GM12878 (cell line): ENCODE data around the gene FSTL4. TPM values are rescaled to one million over a fixed set of nuclear protein-coding genes. Genes with fewer than 3 reads are reported as not detected.

Experiments used
- BHLHE40 ChIP-seq, 2 experiments: fragments of 450-650 bp in 1 of 2; IDR thresholded peaks; 2 replicates each; pipeline ENCODE4 v1.6.1; 2011 to 2017; ENCODE audit warnings: low read depth in 2 of 2, borderline replicate concordance in 1 of 2, improper control_type of control experiment in 1 of 2, low read length in 1 of 2, mild to moderate bottlenecking in 1 of 2
- EED ChIP-seq: sonication (generic); IDR thresholded peaks from 2 replicates; pipeline ENCODE4 v1.6.1; 2016; ENCODE audit warnings: antibody characterized with exemption, low read depth
- GABPA ChIP-seq: IDR thresholded peaks from 2 replicates; pipeline ENCODE4 v1.6.1; 2014; ENCODE audit warnings: antibody characterized with exemption, low read depth, mild to moderate bottlenecking, inconsistent platforms
- IKZF1 ChIP-seq: fragments of 450-650 bp; conservative IDR thresholded peaks from 2 replicates; pipeline ENCODE4 v1.6.1; 2017; ENCODE audit warnings: antibody characterized with exemption, mild to moderate bottlenecking
- IRF4 ChIP-seq: IDR thresholded peaks from 2 replicates; pipeline ENCODE4 v1.6.1; 2011; ENCODE audit warnings: low read depth, low read length
- MTA3 ChIP-seq: IDR thresholded peaks from 2 replicates; pipeline ENCODE4 v1.6.1; 2012; ENCODE audit warnings: low read length, inconsistent platforms, borderline replicate concordance
- NFIC ChIP-seq: IDR thresholded peaks from 2 replicates; pipeline ENCODE4 v1.6.1; 2012; ENCODE audit warnings: low read depth, mild to moderate bottlenecking, inconsistent platforms, low read length, moderate library complexity
- NR2C1 ChIP-seq: fragments of 450-650 bp; IDR thresholded peaks from 2 replicates; pipeline ENCODE4 v1.6.1; 2017; ENCODE audit warnings: antibody characterized with exemption, mild to moderate bottlenecking, moderate library complexity
- POLR2A ChIP-seq: IDR thresholded peaks from 2 replicates; pipeline ENCODE4 v1.6.1; 2011; ENCODE audit warnings: low read depth, mild to moderate bottlenecking, low read length
- RELA ChIP-seq: fragments of 450-650 bp; IDR thresholded peaks from 2 replicates; pipeline ENCODE4 v1.8.0; 2014; ENCODE audit warnings: borderline replicate concordance; ENCODE audit not compliant: partially characterized antibody
- RUNX3 ChIP-seq: IDR thresholded peaks from 2 replicates; pipeline ENCODE4 v1.6.1; 2012; ENCODE audit warnings: low read length, inconsistent platforms
- SPI1 ChIP-seq: IDR thresholded peaks from 2 replicates; pipeline ENCODE4 v1.6.1; 2011; ENCODE audit warnings: low read depth, mild to moderate bottlenecking, low read length, moderate library complexity, borderline replicate concordance; ENCODE audit not compliant: insufficient read depth
- TCF12 ChIP-seq: IDR thresholded peaks from 2 replicates; pipeline ENCODE4 v1.6.1; 2011; ENCODE audit warnings: low read depth, mild to moderate bottlenecking, low read length
- TCF3 ChIP-seq: IDR thresholded peaks from 2 replicates; pipeline ENCODE4 v1.6.1; 2012; ENCODE audit warnings: low read depth, mild to moderate bottlenecking, low read length, borderline replicate concordance; ENCODE audit not compliant: insufficient read depth
- polyA plus RNA-seq, 11 experiments: library from polyadenylated mRNA; depleted of rRNA in 4 of 11; unstranded in 6 of 11; stranded (reverse) in 5 of 11; fragments of >200 nt; fragmentation: Nextera tagmentation in 4 of 11; fragmentation: Illumina TruSeq in 1 of 11; extraction: Ambion mirVana in 4 of 11; extraction: Trizol in 1 of 11; gene quantifications; 1 replicate in 1 of 11; 2 replicates in 10 of 11; pipeline versions ENCODE4 v1.2.1 to v1.2.3, GENCODE V29; 2011 to 2016; ENCODE audit warnings: inconsistent platforms in 2 of 11, missing spikeins in 2 of 11, low read depth in 1 of 11
- total RNA-seq, 4 experiments: library from RNA; depleted of rRNA in 3 of 4; stranded (reverse); fragments of >200 nt in 3 of 4; fragmentation: Illumina TruSeq in 1 of 4; extraction: Trizol in 1 of 4; gene quantifications; 2 replicates each; pipeline versions ENCODE4 v1.2.1 to v1.2.3, GENCODE V29; 2013 to 2021
- TF ChIP-seq, protein P1 (sequence below): IDR thresholded peaks from 2 replicates; pipeline ENCODE4 v1.6.1; 2012; ENCODE audit warnings: low read length, inconsistent platforms
- TF ChIP-seq, protein P2 (sequence below): fragments of 450-650 bp; IDR thresholded peaks from 2 replicates; pipeline ENCODE4 v1.6.1; 2016; ENCODE audit warnings: mild to moderate bottlenecking
- TF ChIP-seq, protein P3 (sequence below): fragments of 450-650 bp; IDR thresholded peaks from 2 replicates; pipeline ENCODE4 v1.6.1; 2017; ENCODE audit warnings: antibody characterized with exemption, mild to moderate bottlenecking, moderate library complexity
- TF ChIP-seq, protein P4 (sequence below): IDR thresholded peaks from 2 replicates; pipeline ENCODE4 v1.6.1; 2011; ENCODE audit warnings: borderline replicate concordance, low read depth, mild to moderate bottlenecking, moderate library complexity, mixed read lengths, low read length; ENCODE audit not compliant: insufficient read depth; ENCODE audit errors: extremely low read length
- TF ChIP-seq, protein P5 (sequence below): IDR thresholded peaks from 2 replicates; pipeline ENCODE4 v1.6.1; 2011; ENCODE audit warnings: low read depth, low read length, improper control_type of control experiment, borderline replicate concordance
- TF ChIP-seq, protein P6 (sequence below): fragments of 150-350 bp; IDR thresholded peaks from 2 replicates; pipeline ENCODE4 v1.6.1; 2016; ENCODE audit warnings: low read depth, low read length

FSTL4 gene
- total and polyA plus RNA-seq, 10 of the 15 experiments (the other 5 are each of a cell fraction or from before 2014, with no cell fraction given) = 0.01 to 0.79 (median 0.21) TPM; not detected in 6

DNA sequence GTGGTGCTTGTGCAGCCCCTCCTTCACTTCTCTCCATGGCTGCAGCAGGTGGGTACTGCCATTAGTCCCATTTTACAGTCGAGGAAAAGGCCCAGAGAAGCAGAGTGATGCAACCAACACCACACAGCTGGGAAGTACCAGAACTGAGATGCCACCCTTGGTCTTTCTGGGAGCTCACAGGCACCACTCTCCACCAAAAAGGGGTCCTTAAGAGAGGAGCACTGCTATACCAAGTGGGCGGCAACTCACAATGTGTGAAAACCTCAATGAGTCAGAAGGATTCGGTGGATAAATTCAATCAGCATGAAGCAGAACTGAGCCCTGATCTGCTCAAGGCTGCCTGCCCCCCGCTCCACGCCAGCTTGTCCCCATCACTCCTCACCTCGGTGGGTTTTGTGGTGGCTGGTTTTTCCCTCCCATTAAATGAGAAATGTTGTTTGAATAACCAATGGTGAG, 213.7 kb downstream of the FSTL4 start (continued):
- TF ChIP-seq, protein P1, sequence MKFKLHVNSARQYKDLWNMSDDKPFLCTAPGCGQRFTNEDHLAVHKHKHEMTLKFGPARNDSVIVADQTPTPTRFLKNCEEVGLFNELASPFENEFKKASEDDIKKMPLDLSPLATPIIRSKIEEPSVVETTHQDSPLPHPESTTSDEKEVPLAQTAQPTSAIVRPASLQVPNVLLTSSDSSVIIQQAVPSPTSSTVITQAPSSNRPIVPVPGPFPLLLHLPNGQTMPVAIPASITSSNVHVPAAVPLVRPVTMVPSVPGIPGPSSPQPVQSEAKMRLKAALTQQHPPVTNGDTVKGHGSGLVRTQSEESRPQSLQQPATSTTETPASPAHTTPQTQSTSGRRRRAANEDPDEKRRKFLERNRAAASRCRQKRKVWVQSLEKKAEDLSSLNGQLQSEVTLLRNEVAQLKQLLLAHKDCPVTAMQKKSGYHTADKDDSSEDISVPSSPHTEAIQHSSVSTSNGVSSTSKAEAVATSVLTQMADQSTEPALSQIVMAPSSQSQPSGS = 0 out of 2 replicates have a peak, but pooled peaks have one; percentile 27
- peak; percentile 71 for TF ChIP-seq EED
- peak; percentile 73 for TF ChIP-seq SPI1
- TF ChIP-seq RUNX3 = peak; percentile 94
- peak in 1 of 2 experiments; percentile 43; a peak in 1 of 4 replicates for TF ChIP-seq BHLHE40 (IDR thresholded peaks at IDR 0.05; ENCODE audit: borderline replicate concordance in 1 of 2, low read depth in 2 of 2, low read length in 1 of 2)
- TF ChIP-seq, protein P2, sequence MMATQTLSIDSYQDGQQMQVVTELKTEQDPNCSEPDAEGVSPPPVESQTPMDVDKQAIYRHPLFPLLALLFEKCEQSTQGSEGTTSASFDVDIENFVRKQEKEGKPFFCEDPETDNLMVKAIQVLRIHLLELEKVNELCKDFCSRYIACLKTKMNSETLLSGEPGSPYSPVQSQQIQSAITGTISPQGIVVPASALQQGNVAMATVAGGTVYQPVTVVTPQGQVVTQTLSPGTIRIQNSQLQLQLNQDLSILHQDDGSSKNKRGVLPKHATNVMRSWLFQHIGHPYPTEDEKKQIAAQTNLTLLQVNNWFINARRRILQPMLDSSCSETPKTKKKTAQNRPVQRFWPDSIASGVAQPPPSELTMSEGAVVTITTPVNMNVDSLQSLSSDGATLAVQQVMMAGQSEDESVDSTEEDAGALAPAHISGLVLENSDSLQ = peak; percentile 35; the same call in 1 of the 2 replicates
- TF ChIP-seq TCF12 = peak; percentile 96
- TF ChIP-seq IKZF1 = peak; percentile 71
- TF ChIP-seq IRF4 = 0 out of 2 replicates have a peak, but pooled peaks have one; percentile 16
- TF ChIP-seq, protein P3, sequence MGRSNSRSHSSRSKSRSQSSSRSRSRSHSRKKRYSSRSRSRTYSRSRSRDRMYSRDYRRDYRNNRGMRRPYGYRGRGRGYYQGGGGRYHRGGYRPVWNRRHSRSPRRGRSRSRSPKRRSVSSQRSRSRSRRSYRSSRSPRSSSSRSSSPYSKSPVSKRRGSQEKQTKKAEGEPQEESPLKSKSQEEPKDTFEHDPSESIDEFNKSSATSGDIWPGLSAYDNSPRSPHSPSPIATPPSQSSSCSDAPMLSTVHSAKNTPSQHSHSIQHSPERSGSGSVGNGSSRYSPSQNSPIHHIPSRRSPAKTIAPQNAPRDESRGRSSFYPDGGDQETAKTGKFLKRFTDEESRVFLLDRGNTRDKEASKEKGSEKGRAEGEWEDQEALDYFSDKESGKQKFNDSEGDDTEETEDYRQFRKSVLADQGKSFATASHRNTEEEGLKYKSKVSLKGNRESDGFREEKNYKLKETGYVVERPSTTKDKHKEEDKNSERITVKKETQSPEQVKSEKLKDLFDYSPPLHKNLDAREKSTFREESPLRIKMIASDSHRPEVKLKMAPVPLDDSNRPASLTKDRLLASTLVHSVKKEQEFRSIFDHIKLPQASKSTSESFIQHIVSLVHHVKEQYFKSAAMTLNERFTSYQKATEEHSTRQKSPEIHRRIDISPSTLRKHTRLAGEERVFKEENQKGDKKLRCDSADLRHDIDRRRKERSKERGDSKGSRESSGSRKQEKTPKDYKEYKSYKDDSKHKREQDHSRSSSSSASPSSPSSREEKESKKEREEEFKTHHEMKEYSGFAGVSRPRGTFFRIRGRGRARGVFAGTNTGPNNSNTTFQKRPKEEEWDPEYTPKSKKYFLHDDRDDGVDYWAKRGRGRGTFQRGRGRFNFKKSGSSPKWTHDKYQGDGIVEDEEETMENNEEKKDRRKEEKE = no peak
- TF ChIP-seq, protein P4, sequence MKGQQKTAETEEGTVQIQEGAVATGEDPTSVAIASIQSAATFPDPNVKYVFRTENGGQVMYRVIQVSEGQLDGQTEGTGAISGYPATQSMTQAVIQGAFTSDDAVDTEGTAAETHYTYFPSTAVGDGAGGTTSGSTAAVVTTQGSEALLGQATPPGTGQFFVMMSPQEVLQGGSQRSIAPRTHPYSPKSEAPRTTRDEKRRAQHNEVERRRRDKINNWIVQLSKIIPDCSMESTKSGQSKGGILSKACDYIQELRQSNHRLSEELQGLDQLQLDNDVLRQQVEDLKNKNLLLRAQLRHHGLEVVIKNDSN = no peak
- TF ChIP-seq NR2C1 = no peak
- no peak for TF ChIP-seq MTA3
- TF ChIP-seq TCF3 = peak; percentile 72; the same call in 1 of the 2 replicates
- no peak for TF ChIP-seq RELA
- TF ChIP-seq GABPA = no peak
- TF ChIP-seq, protein P5, sequence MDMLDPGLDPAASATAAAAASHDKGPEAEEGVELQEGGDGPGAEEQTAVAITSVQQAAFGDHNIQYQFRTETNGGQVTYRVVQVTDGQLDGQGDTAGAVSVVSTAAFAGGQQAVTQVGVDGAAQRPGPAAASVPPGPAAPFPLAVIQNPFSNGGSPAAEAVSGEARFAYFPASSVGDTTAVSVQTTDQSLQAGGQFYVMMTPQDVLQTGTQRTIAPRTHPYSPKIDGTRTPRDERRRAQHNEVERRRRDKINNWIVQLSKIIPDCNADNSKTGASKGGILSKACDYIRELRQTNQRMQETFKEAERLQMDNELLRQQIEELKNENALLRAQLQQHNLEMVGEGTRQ = no peak
- TF ChIP-seq NFIC = peak; percentile 50
- TF ChIP-seq, protein P6, sequence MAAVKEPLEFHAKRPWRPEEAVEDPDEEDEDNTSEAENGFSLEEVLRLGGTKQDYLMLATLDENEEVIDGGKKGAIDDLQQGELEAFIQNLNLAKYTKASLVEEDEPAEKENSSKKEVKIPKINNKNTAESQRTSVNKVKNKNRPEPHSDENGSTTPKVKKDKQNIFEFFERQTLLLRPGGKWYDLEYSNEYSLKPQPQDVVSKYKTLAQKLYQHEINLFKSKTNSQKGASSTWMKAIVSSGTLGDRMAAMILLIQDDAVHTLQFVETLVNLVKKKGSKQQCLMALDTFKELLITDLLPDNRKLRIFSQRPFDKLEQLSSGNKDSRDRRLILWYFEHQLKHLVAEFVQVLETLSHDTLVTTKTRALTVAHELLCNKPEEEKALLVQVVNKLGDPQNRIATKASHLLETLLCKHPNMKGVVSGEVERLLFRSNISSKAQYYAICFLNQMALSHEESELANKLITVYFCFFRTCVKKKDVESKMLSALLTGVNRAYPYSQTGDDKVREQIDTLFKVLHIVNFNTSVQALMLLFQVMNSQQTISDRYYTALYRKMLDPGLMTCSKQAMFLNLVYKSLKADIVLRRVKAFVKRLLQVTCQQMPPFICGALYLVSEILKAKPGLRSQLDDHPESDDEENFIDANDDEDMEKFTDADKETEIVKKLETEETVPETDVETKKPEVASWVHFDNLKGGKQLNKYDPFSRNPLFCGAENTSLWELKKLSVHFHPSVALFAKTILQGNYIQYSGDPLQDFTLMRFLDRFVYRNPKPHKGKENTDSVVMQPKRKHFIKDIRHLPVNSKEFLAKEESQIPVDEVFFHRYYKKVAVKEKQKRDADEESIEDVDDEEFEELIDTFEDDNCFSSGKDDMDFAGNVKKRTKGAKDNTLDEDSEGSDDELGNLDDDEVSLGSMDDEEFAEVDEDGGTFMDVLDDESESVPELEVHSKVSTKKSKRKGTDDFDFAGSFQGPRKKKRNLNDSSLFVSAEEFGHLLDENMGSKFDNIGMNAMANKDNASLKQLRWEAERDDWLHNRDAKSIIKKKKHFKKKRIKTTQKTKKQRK = no peak
- no peak for TF ChIP-seq POLR2A
